Keratinocyte (primary cell): ENCODE data around the gene F8. TPM values are rescaled to one million over a fixed set of nuclear protein-coding genes. Genes with fewer than 3 reads are reported as not detected.

Source experiments
- DNase-seq: peaks from one replicate; pipeline ENCODE4 v3.0.0-alpha.2; 2011; ENCODE audit warnings: low read depth, missing footprints, low spot score
- FAIRE-seq: peaks from 2 replicates; lab custom pipeline; 2011; peaks lifted over from hg19 to GRCh38; lab: Jason Lieb, UNC
- H2AFZ ChIP-seq: 2 replicates; pipeline ENCODE4 v1.6.0; 2012; ENCODE audit warnings: low read length, control low read depth, inconsistent platforms; ENCODE audit not compliant: control insufficient read depth
- H3K27ac ChIP-seq: 2 replicates; pipeline ENCODE4 v1.5.1; 2011; ENCODE audit warnings: low read length; ENCODE audit not compliant: control insufficient read depth, insufficient read depth
- H3K27me3 ChIP-seq: 3 replicates; pipeline ENCODE4 v1.6.0; 2011; ENCODE audit warnings: low read length; ENCODE audit not compliant: control insufficient read depth, insufficient read depth; ENCODE audit errors: extremely low read depth
- H3K36me3 ChIP-seq, 2 experiments: 2 replicates in 1 of 2; 3 replicates in 1 of 2; pipeline ENCODE4 v1.5.1; 2011; ENCODE audit warnings: low read length in 2 of 2, mild to moderate bottlenecking in 1 of 2; ENCODE audit not compliant: control insufficient read depth in 2 of 2, insufficient read depth in 2 of 2; ENCODE audit errors: extremely low read depth in 1 of 2
- H3K4me1 ChIP-seq: 3 replicates; pipeline ENCODE4 v1.5.1; 2011; ENCODE audit warnings: low read length; ENCODE audit not compliant: control insufficient read depth, insufficient read depth; ENCODE audit errors: extremely low read depth
- H3K4me2 ChIP-seq: 3 replicates; pipeline ENCODE4 v1.6.0; 2011; ENCODE audit warnings: low read depth, low read length; ENCODE audit not compliant: control insufficient read depth, insufficient read depth; ENCODE audit errors: extremely low read depth
- H3K4me3 ChIP-seq, 3 experiments: fragments of 200-600 bp in 1 of 3; sonication (generic) in 1 of 3; 2 replicates in 2 of 3; 3 replicates in 1 of 3; pipeline ENCODE4 v1.5.1; 2011 to 2016; ENCODE audit warnings: low read length in 3 of 3, mild to moderate bottlenecking in 3 of 3, control low read depth in 2 of 3, inconsistent platforms in 1 of 3, low read depth in 1 of 3, mixed read lengths in 1 of 3, mixed run types in 1 of 3, moderate library complexity in 1 of 3; ENCODE audit not compliant: control insufficient read depth in 2 of 3, insufficient read depth in 2 of 3; ENCODE audit errors: extremely low read depth in 1 of 3
- H3K79me2 ChIP-seq: 2 replicates; pipeline ENCODE4 v1.6.0; 2012; ENCODE audit warnings: low read length; ENCODE audit not compliant: control insufficient read depth, insufficient read depth
- H3K9ac ChIP-seq: 3 replicates; pipeline ENCODE4 v1.6.0; 2011; ENCODE audit warnings: low read length; ENCODE audit not compliant: control insufficient read depth, insufficient read depth; ENCODE audit errors: extremely low read depth
- H3K9me1 ChIP-seq: 3 replicates; pipeline ENCODE4 v1.6.0; 2011; ENCODE audit warnings: low read length; ENCODE audit not compliant: control insufficient read depth, insufficient read depth; ENCODE audit errors: extremely low read depth
- H3K9me3 ChIP-seq: 2 replicates; pipeline ENCODE4 v1.5.1; 2012; ENCODE audit warnings: low read depth, low read length; ENCODE audit not compliant: control insufficient read depth
- H4K20me1 ChIP-seq: 3 replicates; pipeline ENCODE4 v1.6.0; 2011; ENCODE audit warnings: low read length; ENCODE audit not compliant: control insufficient read depth, insufficient read depth; ENCODE audit errors: extremely low read depth
- CTCF ChIP-seq, 3 experiments: IDR thresholded peaks in 1 of 3; conservative IDR thresholded peaks in 1 of 3; optimal IDR thresholded peaks in 1 of 3; 2 replicates in 2 of 3; 3 replicates in 1 of 3; pipeline versions ENCODE3 to v1.5.1; 2011; ENCODE audit warnings: low read length in 3 of 3, mild to moderate bottlenecking in 3 of 3, moderate library complexity in 2 of 3, control low read depth in 1 of 3, inconsistent platforms in 1 of 3; ENCODE audit not compliant: insufficient read depth in 2 of 3; ENCODE audit errors: extremely low read depth in 1 of 3
- EZH2 ChIP-seq: IDR thresholded peaks from one replicate; pipeline ENCODE4 v1.6.1; 2012; ENCODE audit warnings: inconsistent platforms, mild to moderate bottlenecking, low read length, moderate library complexity
- dilution Hi-C: fragments of 300-500 bp; cut with MboI; formaldehyde crosslinking; loops from one replicate; pipeline ENCODE4 v1.7.0; 2020; ENCODE audit warnings: low sequenced_read_pairs; ENCODE audit not compliant: extremely low pct_ligation_motif_present
- polyA plus RNA-seq, 5 experiments: library from polyadenylated mRNA; depleted of rRNA in 3 of 5; stranded (reverse) in 3 of 5; stranded (forward) in 1 of 5; unstranded in 1 of 5; fragments of >200 nt; gene quantifications; 1 replicate in 1 of 5; 2 replicates in 3 of 5; 3 replicates in 1 of 5; pipeline versions ENCODE4 v1.2.1 to v1.2.3, GENCODE V29; 2011 to 2012; ENCODE audit warnings: missing spikeins in 2 of 5, low read depth in 1 of 5, low replicate concordance in 1 of 5

Gene F8
- polyA plus RNA-seq, 1 donor (not counting 4 experiments of a cell fraction or from before 2014, with no cell fraction given), result 1.3 TPM

DNA sequence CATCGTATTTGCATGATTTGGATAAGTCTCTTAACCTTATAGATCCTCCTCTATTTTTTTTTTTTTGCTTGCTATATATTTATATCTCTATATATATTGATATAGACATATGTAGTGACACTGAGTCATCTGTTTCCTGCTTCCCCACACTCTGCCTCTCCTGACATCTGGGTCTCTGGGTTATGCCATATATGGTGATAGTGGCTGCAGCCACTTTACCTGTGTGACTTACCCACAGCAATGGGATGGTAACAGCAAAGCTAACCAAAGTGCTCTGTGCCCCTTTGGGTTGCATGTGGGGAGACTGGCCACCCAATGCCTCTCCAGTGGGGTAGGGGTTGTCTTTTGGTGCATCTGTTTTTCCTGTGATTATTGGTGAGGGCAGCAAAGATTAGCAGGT, 33.9 kb upstream of the F8 start:
- FAIRE-seq (no peak), DNase-seq (no peak)
- no peaks in the 10 kb centered on the region for H3K9me1 ChIP-seq
- dilution Hi-C loops, result no loop called here
- H3K4me2 ChIP-seq, result no peak overlapping the region
- peaks cover 4% of the 10 kb centered on the region for H3K4me1 ChIP-seq
- no peak for TF ChIP-seq CTCF (optimal IDR thresholded peaks at IDR 0.05 in 1 of 3, IDR thresholded peaks at IDR 0.05 in 1 of 3, conservative IDR thresholded peaks at IDR 0.05 in 1 of 3; ENCODE audit: extremely low read depth in 1 of 3, insufficient read depth in 2 of 3, low read length in 3 of 3)
- TF ChIP-seq EZH2, result no peak
- H3K4me3 ChIP-seq, result no peak overlapping the region
- no peak overlapping the region for H3K27ac ChIP-seq
- H3K27me3 ChIP-seq, result no peaks in the 10 kb centered on the region
- H3K9ac ChIP-seq, result no peak overlapping the region
- H2AFZ ChIP-seq, result no peak overlapping the region
- no peaks in the 10 kb centered on the region for H3K9me3 ChIP-seq
- no peaks in the 10 kb centered on the region for H3K79me2 ChIP-seq
- no peaks in the 10 kb centered on the region for H4K20me1 ChIP-seq
- H3K36me3 ChIP-seq, result no peaks in the 10 kb centered on the region

DNA sequence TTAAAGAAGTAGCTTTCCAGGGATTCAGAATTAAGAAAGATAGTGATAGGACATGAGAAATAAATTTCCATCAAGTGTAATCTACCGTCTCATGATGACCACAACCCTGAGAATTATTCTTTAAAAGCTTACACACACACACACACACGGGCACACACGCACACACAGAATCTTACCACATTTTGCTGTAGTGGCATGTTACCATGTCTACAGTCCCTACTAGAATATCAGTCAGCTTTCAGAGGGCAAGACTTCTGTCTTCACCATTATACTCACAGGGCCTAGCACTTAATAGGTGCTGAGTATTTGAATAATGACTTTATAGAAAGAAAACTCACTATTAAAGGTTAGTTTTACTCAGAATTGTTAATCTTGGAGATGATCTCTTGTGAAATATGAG, 33.0 kb upstream of the F8 start:
- TF ChIP-seq EZH2 (no peak), CTCF (optimal IDR thresholded peaks at IDR 0.05 in 1 of 3, IDR thresholded peaks at IDR 0.05 in 1 of 3, conservative IDR thresholded peaks at IDR 0.05 in 1 of 3; ENCODE audit: extremely low read depth in 1 of 3, insufficient read depth in 2 of 3, low read length in 3 of 3) (no peak)
- Histone ChIP-seq H2AFZ (no peak overlapping the region), H3K79me2 (no peaks in the 10 kb centered on the region), H3K27ac (no peak overlapping the region), H3K4me2 (no peak overlapping the region), H4K20me1 (no peaks in the 10 kb centered on the region), H3K36me3 (no peaks in the 10 kb centered on the region), H3K9me3 (no peaks in the 10 kb centered on the region), H3K4me3 (no peak overlapping the region), H3K9me1 (no peaks in the 10 kb centered on the region), H3K27me3 (no peaks in the 10 kb centered on the region), H3K9ac (no peak overlapping the region), H3K4me1 (peaks cover 4% of the 10 kb centered on the region)
- DNase-seq, result no peak
- dilution Hi-C loops, result no loop called here
- no peak for FAIRE-seq
